Stimulated activated CD8-positive, alpha-beta memory T cell treated with anti-CD3 and anti-CD28 coated beads, Interleukin-7, amount 100 ng/mL, for 1 hour (primary cell): ENCODE results near the gene INTS1.

Experiments used
- DNase-seq, 2 donors: peaks; one replicate each; pipeline ENCODE4 v3.0.0-alpha.2; 2020; ENCODE audit warnings: low read depth in 2 of 2

INTS1 gene

GRCh38 chr7:1490837-1491236 is 13.4 kb downstream of the INTS1 start:
- no peak for DNase-seq

DNA sequence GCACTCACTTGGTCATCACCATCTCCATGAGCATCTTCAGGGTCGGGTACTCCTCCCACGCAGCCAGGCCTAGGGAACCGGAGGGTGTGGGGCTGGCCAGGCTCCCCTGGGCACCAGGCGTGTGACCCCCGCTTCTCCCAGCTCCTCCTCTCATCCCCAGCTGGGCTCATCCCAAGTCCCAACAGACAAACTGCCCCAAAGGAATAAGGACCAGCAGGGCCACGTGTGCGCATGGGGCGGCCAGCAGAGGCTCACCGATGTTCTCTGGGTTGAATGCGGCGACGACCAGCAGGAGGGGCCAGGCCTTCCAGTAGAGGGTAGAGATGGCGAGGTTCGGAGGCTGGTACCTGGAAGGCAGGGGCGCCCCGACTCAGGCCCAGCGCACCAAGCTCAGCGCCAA is 14.9 kb downstream of the INTS1 start:
- DNase-seq = no peak

- DNase-seq = no peak
These were observed 16.2 kb downstream of the INTS1 start for GRCh38 chr7:1488016-1488415.

DNA sequence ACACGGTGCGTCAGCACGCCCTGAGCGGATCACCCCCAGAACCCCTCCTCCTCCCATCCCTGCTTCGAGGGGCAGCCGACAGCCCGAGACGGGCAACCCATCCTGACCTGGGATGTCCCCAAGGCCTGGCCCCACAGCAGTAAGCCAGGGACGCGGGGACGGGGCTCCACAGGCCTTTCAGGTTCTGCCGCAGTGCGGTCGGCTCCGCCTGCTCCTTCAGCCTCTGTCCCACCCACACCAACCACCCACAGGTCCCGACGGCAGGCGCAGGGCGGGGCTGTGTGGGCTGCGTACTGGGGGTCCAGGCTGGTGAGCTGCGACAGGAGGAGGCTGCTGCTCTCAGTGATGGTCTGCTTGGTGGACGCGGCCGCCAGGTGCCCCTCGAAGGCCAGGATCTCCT is 16.7 kb downstream of the INTS1 start:
- DNase-seq = no peak

DNA sequence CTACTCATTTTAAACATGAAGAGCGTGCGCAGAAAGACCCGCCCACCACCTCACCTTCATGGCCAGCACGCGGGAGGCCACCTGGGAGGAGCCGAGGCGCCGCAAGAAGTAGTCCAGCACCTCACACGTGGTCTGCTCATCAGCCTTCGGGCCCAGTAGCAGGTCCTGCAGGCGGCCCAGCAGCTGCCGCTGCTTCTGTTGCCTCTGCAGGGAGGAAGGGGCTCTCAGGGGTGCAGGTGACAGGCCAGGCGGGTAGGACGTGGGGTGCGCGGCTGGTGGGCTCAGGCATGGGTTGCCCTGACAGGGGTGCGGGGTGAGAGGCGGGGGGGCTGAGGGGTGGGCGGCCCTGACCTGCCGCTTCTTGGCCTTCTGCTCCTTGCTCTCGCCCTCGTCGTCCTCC is 17.6 kb downstream of the INTS1 start:
- DNase-seq = no peak

DNA sequence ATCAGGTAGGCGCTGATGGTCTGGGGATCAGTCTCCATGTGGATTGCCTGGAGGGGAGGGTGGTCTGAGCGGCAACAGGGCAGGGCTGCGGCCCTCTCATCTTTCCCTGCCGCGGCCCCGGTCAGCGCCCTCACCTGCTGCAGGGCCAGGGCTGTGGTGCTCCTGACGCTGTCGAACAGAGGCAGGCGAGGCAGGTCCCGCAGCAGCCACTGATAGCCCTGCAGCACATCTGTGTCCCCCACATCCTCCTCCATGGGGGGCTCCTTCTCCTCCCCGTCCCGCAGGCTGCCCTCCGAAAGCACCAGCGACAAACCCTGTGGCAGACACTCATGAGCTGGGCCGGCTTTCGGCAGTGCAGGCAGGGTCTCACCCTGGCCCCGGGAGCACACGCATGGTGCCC is 19.0 kb downstream of the INTS1 start:
- DNase-seq = no peak

- DNase-seq = no peak
These were observed 19.6 kb downstream of the INTS1 start for GRCh38 chr7:1484569-1484968.

DNA sequence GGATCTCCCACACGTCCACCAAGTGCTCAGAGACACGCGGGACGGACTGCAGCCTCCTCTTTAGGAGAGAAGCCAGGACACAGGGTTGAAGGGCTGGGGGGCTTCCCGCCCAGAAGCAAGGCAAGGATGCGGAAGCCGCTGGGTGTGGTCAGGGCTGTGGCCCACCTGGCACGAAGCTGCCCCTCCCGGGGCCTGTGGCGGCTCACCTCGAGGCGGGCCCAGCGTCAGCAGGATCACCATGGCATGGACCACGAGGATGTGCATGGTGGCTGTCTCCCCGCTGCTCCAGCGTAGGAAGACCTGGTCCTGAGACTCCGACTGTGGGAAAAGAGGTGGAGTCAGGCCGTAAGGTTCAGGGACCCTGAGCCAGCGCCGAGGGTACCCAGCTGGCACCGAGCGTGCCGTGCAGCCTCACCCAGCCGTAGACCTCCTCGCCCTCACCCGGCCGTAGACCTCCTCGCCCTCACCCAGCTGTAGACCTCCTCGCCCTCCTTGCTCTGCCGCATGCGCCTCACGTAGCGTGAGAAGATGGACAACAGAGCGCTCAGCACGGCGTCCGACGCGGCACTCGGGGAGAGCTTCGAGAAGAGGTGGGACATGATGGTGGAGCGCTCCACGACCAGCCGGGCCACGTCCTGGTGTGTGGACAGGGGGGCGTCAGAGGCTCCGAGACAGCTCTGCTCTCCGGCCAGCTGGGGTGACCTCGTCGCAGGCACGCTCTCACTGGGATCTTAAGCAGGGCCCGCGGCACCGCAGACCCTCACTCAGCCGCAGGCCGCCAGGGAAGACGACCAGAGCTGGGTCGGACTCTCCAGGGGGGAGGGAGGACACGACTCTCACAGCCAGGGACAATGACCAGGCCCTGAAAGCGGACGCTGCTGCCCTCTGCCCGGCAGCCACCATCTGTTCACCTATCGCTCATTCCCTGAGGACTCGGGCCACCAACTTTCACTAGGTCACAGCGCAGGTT is 20.4 kb downstream of the INTS1 start:
- DNase-seq = no peak

DNA sequence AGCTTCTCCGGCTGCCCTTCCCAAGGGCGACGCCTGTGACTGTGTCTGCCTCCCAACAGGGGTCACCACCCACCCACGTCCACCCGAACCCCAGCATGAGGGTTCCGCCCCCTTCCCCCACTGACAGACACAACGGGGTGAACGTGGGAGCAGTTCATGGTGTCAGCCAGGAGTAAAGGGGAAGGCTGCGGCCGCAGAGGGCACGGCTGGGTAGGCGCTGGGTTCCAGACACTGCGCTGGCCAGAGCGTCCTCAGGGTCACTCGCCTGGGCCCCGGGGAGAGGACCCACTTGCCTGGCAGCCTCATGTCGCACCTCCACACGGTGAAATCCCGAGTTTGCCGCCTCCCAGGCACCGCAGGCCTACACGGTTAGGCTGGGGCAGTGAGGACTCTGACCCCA is 21.1 kb downstream of the INTS1 start:
- no peak for DNase-seq

DNA sequence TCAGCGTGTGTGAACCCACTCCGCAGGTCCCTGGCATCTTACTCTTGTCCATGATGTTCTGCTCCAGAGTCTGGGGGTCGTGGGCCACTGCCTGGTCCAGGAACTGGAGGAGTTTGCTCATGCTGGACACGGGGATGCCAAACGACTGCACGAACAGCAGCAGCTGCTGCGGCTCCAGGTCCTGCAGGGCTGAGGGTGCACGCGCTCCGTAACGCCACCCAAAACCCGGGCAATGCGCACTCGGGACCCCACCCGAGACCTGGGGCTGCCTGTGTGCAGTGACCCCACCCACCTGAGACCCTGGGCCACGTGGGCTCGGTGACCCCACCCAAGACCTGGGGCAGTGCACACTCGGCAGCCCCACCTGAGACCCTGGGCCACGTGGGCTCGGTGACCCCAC is 22.9 kb downstream of the INTS1 start:
- DNase-seq = no peak

- no peak for DNase-seq
These were observed 23.5 kb downstream of the INTS1 start for GRCh38 chr7:1480670-1481069.

- no peak for DNase-seq
These were observed 24.9 kb downstream of the INTS1 start for GRCh38 chr7:1479287-1479686.

DNA sequence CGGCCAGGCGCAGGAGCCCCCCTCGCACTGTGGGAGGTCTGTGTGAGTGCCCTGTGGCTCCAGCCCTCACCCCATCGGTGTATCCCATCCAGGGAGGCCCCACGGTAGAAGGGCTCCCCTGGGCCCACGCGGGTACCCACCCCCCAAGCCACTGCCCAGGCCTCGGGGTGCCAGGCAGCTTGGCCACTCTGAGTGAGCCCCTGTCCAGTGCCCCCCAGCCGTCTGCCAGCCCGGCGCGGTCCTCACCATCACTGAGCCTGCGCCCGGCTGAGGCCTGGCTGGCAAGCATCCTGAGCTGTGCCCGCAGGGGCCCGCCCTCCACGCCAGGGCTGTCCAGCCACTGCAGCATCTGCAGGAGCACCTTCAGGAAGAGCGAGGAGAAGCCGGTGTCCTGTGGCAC is 25.7 kb downstream of the INTS1 start:
- DNase-seq = no peak

- no peak for DNase-seq
These were observed 27.3 kb downstream of the INTS1 start for GRCh38 chr7:1476859-1477258.

GRCh38 chr7:1475991-1476390 is 28.2 kb downstream of the INTS1 start:
- no peak for DNase-seq

DNA sequence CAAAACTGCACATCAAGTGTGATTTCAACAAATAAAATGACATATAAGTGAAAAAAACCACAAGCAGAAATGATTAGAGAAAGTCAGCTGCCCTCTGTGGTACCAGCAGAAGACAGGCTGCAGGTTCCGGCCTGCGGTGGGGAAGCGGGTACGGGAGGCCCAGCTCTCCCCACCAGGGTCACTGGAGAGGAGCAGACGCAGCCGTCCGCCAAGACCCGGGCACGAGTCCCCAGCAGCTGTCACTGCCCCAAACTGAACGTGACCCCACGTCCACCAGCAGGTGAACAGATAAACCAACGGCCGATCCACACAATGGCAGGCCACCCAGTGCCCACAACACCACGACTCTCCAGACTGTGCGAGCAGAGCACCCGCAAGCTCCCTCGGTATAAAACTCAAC is 28.8 kb downstream of the INTS1 start:
- DNase-seq = no peak

GRCh38 chr7:1474736-1475135 is 29.5 kb downstream of the INTS1 start:
- no peak for DNase-seq

GRCh38 chr7:1473864-1474512 is 30.2 kb downstream of the INTS1 start:
- DNase-seq = peak; percentile 63 to 71

DNA sequence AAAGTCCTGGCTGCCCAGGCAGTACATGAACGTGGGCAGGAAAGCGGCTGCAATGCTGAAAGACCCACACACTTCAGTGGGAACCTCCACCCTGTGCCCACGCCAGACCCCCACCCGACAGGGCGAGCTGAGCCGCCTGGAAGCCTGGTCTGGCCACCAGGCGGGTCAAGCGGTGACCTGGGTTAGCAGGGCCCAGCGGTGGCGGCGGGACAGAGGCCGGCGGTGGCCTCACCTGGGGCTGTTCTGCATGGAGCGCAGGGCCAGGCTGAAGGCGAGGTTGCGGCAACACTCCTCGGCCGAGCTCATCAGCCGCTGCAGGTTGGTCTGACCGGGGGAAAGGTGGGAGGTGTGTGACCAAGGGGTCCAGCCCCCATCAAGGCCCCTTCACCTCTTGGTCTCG is 33.3 kb downstream of the INTS1 start:
- no peak for DNase-seq

DNA sequence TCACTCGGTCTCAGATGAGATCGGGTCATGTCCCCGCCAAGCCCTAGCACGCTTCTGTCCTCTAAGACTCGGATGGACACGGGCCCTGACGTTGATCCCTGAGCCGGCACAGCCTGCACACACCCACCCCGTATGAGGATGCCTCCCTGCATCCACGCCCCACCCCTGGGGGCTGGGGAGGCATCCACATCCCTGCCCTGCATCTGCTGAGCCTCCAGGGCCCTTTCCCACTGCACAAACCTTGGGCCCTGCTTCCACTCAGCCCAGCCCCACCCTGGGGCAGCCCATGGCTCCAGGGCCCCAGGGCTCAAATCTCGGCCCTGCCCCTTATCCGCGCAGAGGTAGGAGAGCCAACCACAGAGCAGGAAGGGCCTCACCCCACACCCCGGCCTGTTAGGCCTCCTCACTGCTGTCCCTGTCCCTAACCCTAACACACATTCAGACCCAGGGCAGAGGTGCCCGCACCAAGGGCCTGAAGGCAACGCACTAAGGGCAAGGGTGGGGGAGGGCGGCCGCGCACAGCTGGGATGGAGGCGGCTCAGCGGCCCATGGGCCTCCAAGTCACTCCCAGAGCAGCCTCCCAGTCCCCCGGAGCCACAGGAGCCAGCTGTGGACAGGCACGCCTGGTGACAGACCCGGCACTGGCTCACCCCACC is 35.4 kb downstream of the INTS1 start:
- DNase-seq = no peak

GRCh38 chr7:1468203-1468602 is 36.0 kb downstream of the INTS1 start:
- no peak for DNase-seq

DNA sequence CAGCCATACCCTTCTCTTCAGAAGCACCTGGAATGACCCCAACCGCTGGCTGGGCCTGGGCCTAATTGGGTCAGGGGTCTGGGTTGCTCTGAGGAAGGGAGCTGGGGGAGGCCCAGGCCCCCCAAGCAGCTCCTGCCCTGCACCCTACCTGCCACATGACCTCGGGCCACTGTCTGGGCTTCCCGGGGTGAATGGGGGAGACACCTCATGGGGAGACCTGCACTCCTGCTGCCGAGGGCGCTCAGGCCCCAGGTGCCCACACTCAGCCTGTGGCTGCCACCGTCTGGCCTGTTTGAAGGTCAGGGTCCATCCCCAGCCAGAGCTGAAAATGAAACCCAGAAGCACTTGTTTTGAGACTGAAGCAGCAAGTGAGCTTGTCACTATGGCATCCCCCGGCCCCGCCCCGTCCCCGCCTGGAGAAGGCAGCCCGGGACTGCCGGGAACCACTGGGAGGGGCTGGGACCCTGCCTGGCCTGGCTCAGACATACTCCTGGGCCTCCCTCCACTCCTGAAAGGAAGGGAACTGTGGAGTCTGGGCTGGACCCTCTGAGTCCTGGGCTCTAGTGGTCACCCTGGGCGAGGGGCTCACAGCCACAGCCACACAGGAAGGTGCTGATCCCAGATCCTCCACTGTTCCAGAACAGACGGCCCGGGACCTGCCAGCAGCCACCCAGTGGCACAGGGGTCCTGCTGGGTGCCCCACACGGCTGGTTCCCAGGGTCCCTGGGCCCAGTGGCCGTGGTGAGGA is 37.5 kb downstream of the INTS1 start:
- DNase-seq = no peak
